ENCODE data around the gene SAMD4A.

Gene SAMD4A

GRCh38 chr14:54805445-54806322 lies 238.8 kb downstream of the SAMD4A start:
- DNase-seq (ENCODE audit: low read depth), result peak; percentile 64

GRCh38 chr14:54806616-54807015 lies 239.7 kb downstream of the SAMD4A start:
- no peak for DNase-seq (ENCODE audit: low read depth)

- no peak for DNase-seq (ENCODE audit: low read depth)
Observed at GRCh38 chr14:54807428-54807827, 240.5 kb downstream of the SAMD4A start.

- DNase-seq (ENCODE audit: low read depth), result no peak
Observed at GRCh38 chr14:54807881-54808280, 241.0 kb downstream of the SAMD4A start.

- DNase-seq (ENCODE audit: low read depth), result no peak
Observed at GRCh38 chr14:54808326-54809161, 241.6 kb downstream of the SAMD4A start.

GRCh38 chr14:54809767-54810166 lies 242.8 kb downstream of the SAMD4A start:
- no peak for DNase-seq (ENCODE audit: low read depth)

- no peak for DNase-seq (ENCODE audit: low read depth)
Observed at GRCh38 chr14:54812617-54813016, 245.7 kb downstream of the SAMD4A start.

- DNase-seq (ENCODE audit: low read depth), result no peak
Observed at GRCh38 chr14:54813081-54813480, 246.2 kb downstream of the SAMD4A start.

- DNase-seq (ENCODE audit: low read depth), result peak; percentile 9
Observed at GRCh38 chr14:54814076-54814475, 247.1 kb downstream of the SAMD4A start.

GRCh38 chr14:54815016-54815415 lies 248.1 kb downstream of the SAMD4A start:
- DNase-seq (ENCODE audit: low read depth), result no peak

- no peak for DNase-seq (ENCODE audit: low read depth)
Observed at GRCh38 chr14:54815515-54815914, 248.6 kb downstream of the SAMD4A start.

- DNase-seq (ENCODE audit: low read depth), result no peak
Observed at GRCh38 chr14:54816450-54816849, 249.5 kb downstream of the SAMD4A start.

GRCh38 chr14:54817506-54817905 lies 250.6 kb downstream of the SAMD4A start:
- DNase-seq (ENCODE audit: low read depth), result no peak

- no peak for DNase-seq (ENCODE audit: low read depth)
Observed at GRCh38 chr14:54818201-54819133, 251.5 kb downstream of the SAMD4A start.

- DNase-seq (ENCODE audit: low read depth), result no peak
Observed at GRCh38 chr14:54822685-54823084, 255.8 kb downstream of the SAMD4A start.

GRCh38 chr14:54823757-54824549 lies 257.0 kb downstream of the SAMD4A start:
- no peak for DNase-seq (ENCODE audit: low read depth)

GRCh38 chr14:54828037-54828436 lies 261.1 kb downstream of the SAMD4A start:
- DNase-seq (ENCODE audit: low read depth), result no peak

- DNase-seq (ENCODE audit: low read depth), result no peak
Observed at GRCh38 chr14:54829486-54830224, 262.7 kb downstream of the SAMD4A start.

- no peak for DNase-seq (ENCODE audit: low read depth)
Observed at GRCh38 chr14:54830650-54831049, 263.7 kb downstream of the SAMD4A start.

GRCh38 chr14:54834081-54834480 lies 267.2 kb downstream of the SAMD4A start:
- DNase-seq (ENCODE audit: low read depth), result no peak

Data from stimulated activated CD8-positive, alpha-beta memory T cell treated with anti-CD3 and anti-CD28 coated beads, Interleukin-4, amount 100 ng/mL, for 24 hours (primary cell).